ENCODE data around the gene CCDC150.
"Not testable (repeated sequence)": the region's sequence is repeated elsewhere in the genome, so short reads cannot be mapped to it uniquely, and the experiment has no call there.

Gene CCDC150

GRCh38 chr2:196635156-196635555 is 4.4 kb upstream of the CCDC150 start:
- DNase-seq (ENCODE audit: low spot score) = no peak

- DNase-seq (ENCODE audit: low spot score) = no peak
These were observed 750 bp upstream of the CCDC150 start for GRCh38 chr2:196638765-196639164.

- no peak for DNase-seq (ENCODE audit: low spot score)
These were observed 575 bp downstream of the CCDC150 start for GRCh38 chr2:196640031-196640548.

GRCh38 chr2:196649202-196649601 is 9.7 kb downstream of the CCDC150 start:
- no peak for DNase-seq (ENCODE audit: low spot score)

- DNase-seq (ENCODE audit: low spot score) = no peak
These were observed 12.0 kb downstream of the CCDC150 start for GRCh38 chr2:196651387-196652094.

- DNase-seq (ENCODE audit: low spot score) = no peak
These were observed 13.4 kb downstream of the CCDC150 start for GRCh38 chr2:196652869-196653268.

- no peak for DNase-seq (ENCODE audit: low spot score)
These were observed 14.3 kb downstream of the CCDC150 start for GRCh38 chr2:196653843-196654242.

- no peak for DNase-seq (ENCODE audit: low spot score)
These were observed 16.2 kb downstream of the CCDC150 start for GRCh38 chr2:196655761-196656160.

- no peak for DNase-seq (ENCODE audit: low spot score)
These were observed 17.8 kb downstream of the CCDC150 start for GRCh38 chr2:196657333-196657732.

GRCh38 chr2:196659844-196660243 is 20.3 kb downstream of the CCDC150 start:
- no peak for DNase-seq (ENCODE audit: low spot score)

- peak; percentile 46 for DNase-seq (ENCODE audit: low spot score)
These were observed 20.7 kb downstream of the CCDC150 start for GRCh38 chr2:196660244-196660643.

GRCh38 chr2:196670342-196670741 is 30.8 kb downstream of the CCDC150 start:
- no peak for DNase-seq (ENCODE audit: low spot score)

- DNase-seq (ENCODE audit: low spot score) = no peak
These were observed 36.4 kb downstream of the CCDC150 start for GRCh38 chr2:196675963-196676362.

- DNase-seq (ENCODE audit: low spot score) = peak; percentile 74
These were observed 37.9 kb downstream of the CCDC150 start for GRCh38 chr2:196677404-196677803.

GRCh38 chr2:196679368-196679767 is 39.9 kb downstream of the CCDC150 start:
- no peak for DNase-seq (ENCODE audit: low spot score)

- DNase-seq (ENCODE audit: low spot score) = no peak
These were observed 42.0 kb downstream of the CCDC150 start for GRCh38 chr2:196681510-196681909.

- no peak for DNase-seq (ENCODE audit: low spot score)
These were observed 46.3 kb downstream of the CCDC150 start for GRCh38 chr2:196685792-196686191.

GRCh38 chr2:196686737-196687136 is 47.2 kb downstream of the CCDC150 start:
- DNase-seq (ENCODE audit: low spot score) = not testable (repeated sequence)

GRCh38 chr2:196696423-196697079 is 57.0 kb downstream of the CCDC150 start:
- peak; percentile 39 for DNase-seq (ENCODE audit: low spot score)

GRCh38 chr2:196697825-196698224 is 58.3 kb downstream of the CCDC150 start:
- no peak for DNase-seq (ENCODE audit: low spot score)

- DNase-seq (ENCODE audit: low spot score) = no peak
These were observed 63.1 kb downstream of the CCDC150 start for GRCh38 chr2:196702641-196703040.

GRCh38 chr2:196703695-196704094 is 64.2 kb downstream of the CCDC150 start:
- peak; percentile 30 for DNase-seq (ENCODE audit: low spot score)

- not testable (repeated sequence) for DNase-seq (ENCODE audit: low spot score)
These were observed 70.5 kb downstream of the CCDC150 start for GRCh38 chr2:196710056-196710455.

Data from kidney tubule cell (primary cell).